ENCODE measurements around the gene DHRS7B.

Gene DHRS7B

GRCh38 chr17:21169496-21169895 is 42.7 kb downstream of the DHRS7B start:
- 96% methylated on average over 7 of the region's 7 CpGs for WGBS
- H3K9me3 ChIP-seq (ENCODE audit: insufficient read depth, low read depth, low read length), result no peaks in the 10 kb centered on the region
- H3K27ac ChIP-seq (ENCODE audit: low read depth, low read length), result no peak overlapping the region

GRCh38 chr17:21170809-21171208 is 44.0 kb downstream of the DHRS7B start:
- H3K36me3 ChIP-seq (ENCODE audit: insufficient read depth, low read length), result peaks cover 21% of the 10 kb centered on the region
- WGBS, result 92% methylated on average over 7 of the region's 7 CpGs
- H3K4me1 ChIP-seq (ENCODE audit: insufficient read depth, low read length), result no peaks in the 10 kb centered on the region
- H3K4me3 ChIP-seq (ENCODE audit: low read length), result no peak overlapping the region
- no peaks in the 10 kb centered on the region for H3K9me3 ChIP-seq (ENCODE audit: insufficient read depth, low read depth, low read length)
- no peaks in the 10 kb centered on the region for H3K27me3 ChIP-seq (ENCODE audit: insufficient read depth, low read length)
- no peak overlapping the region for H3K9ac ChIP-seq (ENCODE audit: low read depth, low read length)
- H3K27ac ChIP-seq (ENCODE audit: low read depth, low read length), result no peak overlapping the region

More at GRCh38 chr17:21169496-21169895, 42.7 kb downstream of the DHRS7B start:
- H3K4me1 ChIP-seq (ENCODE audit: insufficient read depth, low read length), result no peaks in the 10 kb centered on the region
- peaks cover 21% of the 10 kb centered on the region for H3K36me3 ChIP-seq (ENCODE audit: insufficient read depth, low read length)
- no peak overlapping the region for H3K4me3 ChIP-seq (ENCODE audit: low read length)
- no peak overlapping the region for H3K9ac ChIP-seq (ENCODE audit: low read depth, low read length)
- no peaks in the 10 kb centered on the region for H3K27me3 ChIP-seq (ENCODE audit: insufficient read depth, low read length)

GRCh38 chr17:21171309-21171922 is 44.7 kb downstream of the DHRS7B start:
- Histone ChIP-seq H3K27ac (ENCODE audit: low read depth, low read length) (no peak overlapping the region), H3K36me3 (ENCODE audit: insufficient read depth, low read length) (peaks cover 21% of the 10 kb centered on the region), H3K4me3 (ENCODE audit: low read length) (no peak overlapping the region), H3K4me1 (ENCODE audit: insufficient read depth, low read length) (no peaks in the 10 kb centered on the region), H3K9ac (ENCODE audit: low read depth, low read length) (no peak overlapping the region), H3K27me3 (ENCODE audit: insufficient read depth, low read length) (no peaks in the 10 kb centered on the region), H3K9me3 (ENCODE audit: insufficient read depth, low read depth, low read length) (no peaks in the 10 kb centered on the region)
- WGBS, result 92% methylated on average over 12 of the region's 12 CpGs

GRCh38 chr17:21171970-21172510 is 45.3 kb downstream of the DHRS7B start:
- H3K9me3 ChIP-seq (ENCODE audit: insufficient read depth, low read depth, low read length), result no peaks in the 10 kb centered on the region
- no peak overlapping the region for H3K4me3 ChIP-seq (ENCODE audit: low read length)
- no peaks in the 10 kb centered on the region for H3K4me1 ChIP-seq (ENCODE audit: insufficient read depth, low read length)
- H3K36me3 ChIP-seq (ENCODE audit: insufficient read depth, low read length), result peaks cover 21% of the 10 kb centered on the region
- no peaks in the 10 kb centered on the region for H3K27me3 ChIP-seq (ENCODE audit: insufficient read depth, low read length)
- no peak overlapping the region for H3K27ac ChIP-seq (ENCODE audit: low read depth, low read length)
- 95% methylated on average over 17 of the region's 17 CpGs for WGBS
- H3K9ac ChIP-seq (ENCODE audit: low read depth, low read length), result no peak overlapping the region

- Histone ChIP-seq H3K9ac (ENCODE audit: low read depth, low read length) (no peak overlapping the region), H3K27ac (ENCODE audit: low read depth, low read length) (no peak overlapping the region), H3K9me3 (ENCODE audit: insufficient read depth, low read depth, low read length) (no peaks in the 10 kb centered on the region), H3K4me3 (ENCODE audit: low read length) (no peak overlapping the region), H3K27me3 (ENCODE audit: insufficient read depth, low read length) (no peaks in the 10 kb centered on the region), H3K36me3 (ENCODE audit: insufficient read depth, low read length) (peaks cover 21% of the 10 kb centered on the region), H3K4me1 (ENCODE audit: insufficient read depth, low read length) (no peaks in the 10 kb centered on the region)
- WGBS, result 97% methylated on average over 6 of the region's 6 CpGs
These were observed 46.1 kb downstream of the DHRS7B start for GRCh38 chr17:21172846-21173245.

GRCh38 chr17:21173543-21173942 is 46.8 kb downstream of the DHRS7B start:
- H3K4me1 ChIP-seq (ENCODE audit: insufficient read depth, low read length), result no peaks in the 10 kb centered on the region
- no peak overlapping the region for H3K4me3 ChIP-seq (ENCODE audit: low read length)
- H3K36me3 ChIP-seq (ENCODE audit: insufficient read depth, low read length), result peaks cover 21% of the 10 kb centered on the region
- H3K9me3 ChIP-seq (ENCODE audit: insufficient read depth, low read depth, low read length), result no peaks in the 10 kb centered on the region
- H3K27ac ChIP-seq (ENCODE audit: low read depth, low read length), result no peak overlapping the region
- WGBS, result 94% methylated on average over 1 of the region's 2 CpGs
- no peaks in the 10 kb centered on the region for H3K27me3 ChIP-seq (ENCODE audit: insufficient read depth, low read length)
- H3K9ac ChIP-seq (ENCODE audit: low read depth, low read length), result no peak overlapping the region

- no peaks in the 10 kb centered on the region for H3K9me3 ChIP-seq (ENCODE audit: insufficient read depth, low read depth, low read length)
- peaks cover 21% of the 10 kb centered on the region for H3K36me3 ChIP-seq (ENCODE audit: insufficient read depth, low read length)
- WGBS, result 95% methylated on average over 8 of the region's 8 CpGs
- H3K27me3 ChIP-seq (ENCODE audit: insufficient read depth, low read length), result no peaks in the 10 kb centered on the region
- H3K9ac ChIP-seq (ENCODE audit: low read depth, low read length), result no peak overlapping the region
- H3K27ac ChIP-seq (ENCODE audit: low read depth, low read length), result no peak overlapping the region
- no peaks in the 10 kb centered on the region for H3K4me1 ChIP-seq (ENCODE audit: insufficient read depth, low read length)
- no peak overlapping the region for H3K4me3 ChIP-seq (ENCODE audit: low read length)
These were observed 47.4 kb downstream of the DHRS7B start for GRCh38 chr17:21174186-21174585.

- over 99% methylated on average over 5 of the region's 7 CpGs for WGBS
- H3K9ac ChIP-seq (ENCODE audit: low read depth, low read length), result no peak overlapping the region
- peaks cover 21% of the 10 kb centered on the region for H3K36me3 ChIP-seq (ENCODE audit: insufficient read depth, low read length)
- H3K4me1 ChIP-seq (ENCODE audit: insufficient read depth, low read length), result no peaks in the 10 kb centered on the region
- no peaks in the 10 kb centered on the region for H3K9me3 ChIP-seq (ENCODE audit: insufficient read depth, low read depth, low read length)
- no peak overlapping the region for H3K27ac ChIP-seq (ENCODE audit: low read depth, low read length)
- no peaks in the 10 kb centered on the region for H3K27me3 ChIP-seq (ENCODE audit: insufficient read depth, low read length)
- H3K4me3 ChIP-seq (ENCODE audit: low read length), result no peak overlapping the region
These were observed 47.9 kb downstream of the DHRS7B start for GRCh38 chr17:21174713-21175112.

- Histone ChIP-seq H3K27me3 (ENCODE audit: insufficient read depth, low read length) (no peaks in the 10 kb centered on the region), H3K4me1 (ENCODE audit: insufficient read depth, low read length) (no peaks in the 10 kb centered on the region), H3K4me3 (ENCODE audit: low read length) (no peak overlapping the region), H3K9ac (ENCODE audit: low read depth, low read length) (no peak overlapping the region), H3K36me3 (ENCODE audit: insufficient read depth, low read length) (peaks cover 17% of the 10 kb centered on the region), H3K27ac (ENCODE audit: low read depth, low read length) (no peak overlapping the region), H3K9me3 (ENCODE audit: insufficient read depth, low read depth, low read length) (no peaks in the 10 kb centered on the region)
- 88% methylated on average over 12 of the region's 12 CpGs for WGBS
These were observed 50.1 kb downstream of the DHRS7B start for GRCh38 chr17:21176773-21177395.

- Histone ChIP-seq H3K4me3 (ENCODE audit: low read length) (no peak overlapping the region), H3K27me3 (ENCODE audit: insufficient read depth, low read length) (no peaks in the 10 kb centered on the region), H3K9me3 (ENCODE audit: insufficient read depth, low read depth, low read length) (no peaks in the 10 kb centered on the region), H3K36me3 (ENCODE audit: insufficient read depth, low read length) (peaks cover 15% of the 10 kb centered on the region), H3K4me1 (ENCODE audit: insufficient read depth, low read length) (no peaks in the 10 kb centered on the region), H3K9ac (ENCODE audit: low read depth, low read length) (no peak overlapping the region), H3K27ac (ENCODE audit: low read depth, low read length) (no peak overlapping the region)
- WGBS, result 94% methylated on average over 8 of the region's 8 CpGs
These were observed 50.6 kb downstream of the DHRS7B start for GRCh38 chr17:21177401-21177800.

- no peaks in the 10 kb centered on the region for H3K27me3 ChIP-seq (ENCODE audit: insufficient read depth, low read length)
- H3K4me3 ChIP-seq (ENCODE audit: low read length), result no peak overlapping the region
- no peak overlapping the region for H3K9ac ChIP-seq (ENCODE audit: low read depth, low read length)
- H3K27ac ChIP-seq (ENCODE audit: low read depth, low read length), result no peak overlapping the region
- H3K4me1 ChIP-seq (ENCODE audit: insufficient read depth, low read length), result no peaks in the 10 kb centered on the region
- 91% methylated on average over 13 of the region's 13 CpGs for WGBS
- no peaks in the 10 kb centered on the region for H3K9me3 ChIP-seq (ENCODE audit: insufficient read depth, low read depth, low read length)
- peaks cover 9% of the 10 kb centered on the region; the same call in 1 of the 2 replicates for H3K36me3 ChIP-seq (ENCODE audit: insufficient read depth, low read length)
These were observed 51.3 kb downstream of the DHRS7B start for GRCh38 chr17:21177854-21178600.
